NCI-H146 treated with DMSO at 0.1 percent for 48 hours (cell line): Measurements from ENCODE around the gene PPP2R5A.

ENCODE experiments used
- DNase-seq: peaks from one replicate; lab custom pipeline; 2025; ENCODE audit not compliant: unreplicated experiment; lab: John Stamatoyannopoulos, UW

Gene PPP2R5A

DNA sequence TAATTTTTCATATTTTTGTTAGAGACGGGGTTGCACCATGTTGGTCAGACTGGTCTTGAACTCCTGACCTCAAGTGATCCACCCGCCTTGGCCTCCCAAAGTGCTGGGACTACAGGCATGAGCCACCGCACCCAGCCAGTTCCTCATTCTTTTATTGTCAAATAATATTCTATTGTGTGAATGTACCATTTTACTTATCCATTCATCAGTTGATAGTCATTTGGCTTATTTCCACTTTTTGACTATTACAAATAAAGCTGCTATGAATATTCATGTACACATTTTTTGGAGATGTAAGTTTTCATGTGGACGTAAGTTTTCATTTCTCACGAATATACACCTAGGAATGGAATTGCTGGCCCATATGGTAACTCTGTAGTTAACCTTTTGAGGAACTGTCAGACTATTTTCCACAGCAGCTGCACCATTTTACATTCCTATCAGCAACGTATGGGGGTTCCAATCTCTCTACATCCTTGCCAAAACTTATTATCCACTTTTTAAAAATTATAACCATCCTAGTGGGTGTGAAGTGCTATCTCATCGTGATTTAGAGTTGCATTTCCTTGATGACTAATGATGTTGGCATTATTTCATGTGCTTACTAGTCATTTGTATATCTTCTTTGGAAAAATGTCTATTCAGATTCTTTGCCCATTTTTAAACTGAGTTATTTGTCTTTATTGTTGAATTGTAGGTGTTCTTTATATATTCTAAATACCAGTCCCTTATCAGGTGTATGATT, 116.8 kb downstream of the PPP2R5A start:
- DNase-seq = no peak

DNA sequence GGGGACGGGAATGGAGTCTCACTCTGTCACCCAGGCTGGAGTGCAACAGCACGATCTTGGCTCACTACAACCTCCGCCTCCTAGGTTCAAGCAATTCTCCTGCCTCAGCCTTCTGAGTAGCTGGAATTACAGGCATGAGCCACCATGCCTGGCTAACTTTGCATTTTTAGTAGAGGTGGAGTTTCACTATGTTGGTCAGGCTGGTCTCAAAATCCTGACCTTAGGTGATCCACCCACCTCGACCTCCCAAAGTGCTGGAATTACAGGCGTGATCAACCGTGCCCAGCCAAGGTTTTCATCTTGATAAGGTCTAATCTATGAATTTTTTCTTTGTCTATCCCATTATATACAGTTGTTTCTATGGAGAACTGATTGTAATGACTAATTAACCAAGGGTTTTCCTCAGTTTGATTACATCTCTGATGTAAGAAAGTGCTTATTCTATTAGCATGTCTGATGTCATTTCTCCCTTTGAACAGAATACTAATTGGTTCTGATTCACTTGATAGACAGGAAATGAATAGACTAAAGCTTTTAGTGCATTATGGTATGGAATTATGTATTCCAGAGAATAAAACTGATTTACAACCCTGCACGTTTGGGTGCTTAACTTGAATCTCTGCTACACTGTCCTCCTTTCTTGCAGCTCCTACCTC, 117.6 kb downstream of the PPP2R5A start:
- no peak for DNase-seq

GRCh38 chr1:212410231-212410820, 125.1 kb downstream of the PPP2R5A start:
- no peak for DNase-seq
